ENCODE measurements around the gene DNAJC16. TPM values are rescaled to one million over a fixed set of nuclear protein-coding genes. Genes with fewer than 3 reads are reported as not detected.
A peak's percentile ranks its signal among the peaks of the same experiment; 100 is the strongest.

The DNAJC16 gene
- total and polyA plus RNA-seq, 9 of the 15 experiments (the other 6 are each of a cell fraction or from before 2014, with no cell fraction given): 6.9 to 16.8 (median 12.8) TPM

GRCh38 chr1:15524021-15524282 lies 2.7 kb upstream of the DNAJC16 start, which contains the start of gene CASP9 (continued):
- TF ChIP-seq, protein P1, sequence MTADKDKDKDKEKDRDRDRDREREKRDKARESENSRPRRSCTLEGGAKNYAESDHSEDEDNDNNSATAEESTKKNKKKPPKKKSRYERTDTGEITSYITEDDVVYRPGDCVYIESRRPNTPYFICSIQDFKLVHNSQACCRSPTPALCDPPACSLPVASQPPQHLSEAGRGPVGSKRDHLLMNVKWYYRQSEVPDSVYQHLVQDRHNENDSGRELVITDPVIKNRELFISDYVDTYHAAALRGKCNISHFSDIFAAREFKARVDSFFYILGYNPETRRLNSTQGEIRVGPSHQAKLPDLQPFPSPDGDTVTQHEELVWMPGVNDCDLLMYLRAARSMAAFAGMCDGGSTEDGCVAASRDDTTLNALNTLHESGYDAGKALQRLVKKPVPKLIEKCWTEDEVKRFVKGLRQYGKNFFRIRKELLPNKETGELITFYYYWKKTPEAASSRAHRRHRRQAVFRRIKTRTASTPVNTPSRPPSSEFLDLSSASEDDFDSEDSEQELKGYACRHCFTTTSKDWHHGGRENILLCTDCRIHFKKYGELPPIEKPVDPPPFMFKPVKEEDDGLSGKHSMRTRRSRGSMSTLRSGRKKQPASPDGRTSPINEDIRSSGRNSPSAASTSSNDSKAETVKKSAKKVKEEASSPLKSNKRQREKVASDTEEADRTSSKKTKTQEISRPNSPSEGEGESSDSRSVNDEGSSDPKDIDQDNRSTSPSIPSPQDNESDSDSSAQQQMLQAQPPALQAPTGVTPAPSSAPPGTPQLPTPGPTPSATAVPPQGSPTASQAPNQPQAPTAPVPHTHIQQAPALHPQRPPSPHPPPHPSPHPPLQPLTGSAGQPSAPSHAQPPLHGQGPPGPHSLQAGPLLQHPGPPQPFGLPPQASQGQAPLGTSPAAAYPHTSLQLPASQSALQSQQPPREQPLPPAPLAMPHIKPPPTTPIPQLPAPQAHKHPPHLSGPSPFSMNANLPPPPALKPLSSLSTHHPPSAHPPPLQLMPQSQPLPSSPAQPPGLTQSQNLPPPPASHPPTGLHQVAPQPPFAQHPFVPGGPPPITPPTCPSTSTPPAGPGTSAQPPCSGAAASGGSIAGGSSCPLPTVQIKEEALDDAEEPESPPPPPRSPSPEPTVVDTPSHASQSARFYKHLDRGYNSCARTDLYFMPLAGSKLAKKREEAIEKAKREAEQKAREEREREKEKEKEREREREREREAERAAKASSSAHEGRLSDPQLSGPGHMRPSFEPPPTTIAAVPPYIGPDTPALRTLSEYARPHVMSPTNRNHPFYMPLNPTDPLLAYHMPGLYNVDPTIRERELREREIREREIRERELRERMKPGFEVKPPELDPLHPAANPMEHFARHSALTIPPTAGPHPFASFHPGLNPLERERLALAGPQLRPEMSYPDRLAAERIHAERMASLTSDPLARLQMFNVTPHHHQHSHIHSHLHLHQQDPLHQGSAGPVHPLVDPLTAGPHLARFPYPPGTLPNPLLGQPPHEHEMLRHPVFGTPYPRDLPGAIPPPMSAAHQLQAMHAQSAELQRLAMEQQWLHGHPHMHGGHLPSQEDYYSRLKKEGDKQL (CRISPR knock-in tag; IDR thresholded peaks at IDR 0.05; ENCODE audit: borderline replicate concordance): no peak
- TF ChIP-seq EWSR1 (IDR thresholded peaks at IDR 0.05; ENCODE audit: borderline replicate concordance, low read depth, partially characterized antibody) (no peak), ELF2 (CRISPR knock-in tag; IDR thresholded peaks at IDR 0.05) (no peak), HDAC1 (IDR thresholded peaks at IDR 0.05) (peak in 1 of 2 experiments; percentile 58; a peak in 2 of 4 replicates), PHB2 (IDR thresholded peaks at IDR 0.05; ENCODE audit: low read depth) (no peak), BACH1 (tag; IDR thresholded peaks at IDR 0.05) (no peak), ZNF583 (CRISPR knock-in tag; IDR thresholded peaks at IDR 0.05) (no peak), ZNF668 (CRISPR knock-in tag; IDR thresholded peaks at IDR 0.05) (no peak), HDAC6 (IDR thresholded peaks at IDR 0.05; ENCODE audit: low read depth, low read length) (no peak), GTF3C2 (IDR thresholded peaks at IDR 0.05; ENCODE audit: borderline replicate concordance, extremely low read depth, insufficient read length) (no peak), SMARCA4 (IDR thresholded peaks at IDR 0.05) (no peak), VEZF1 (CRISPR knock-in tag; IDR thresholded peaks at IDR 0.05) (no peak)
- TF ChIP-seq, protein P2, sequence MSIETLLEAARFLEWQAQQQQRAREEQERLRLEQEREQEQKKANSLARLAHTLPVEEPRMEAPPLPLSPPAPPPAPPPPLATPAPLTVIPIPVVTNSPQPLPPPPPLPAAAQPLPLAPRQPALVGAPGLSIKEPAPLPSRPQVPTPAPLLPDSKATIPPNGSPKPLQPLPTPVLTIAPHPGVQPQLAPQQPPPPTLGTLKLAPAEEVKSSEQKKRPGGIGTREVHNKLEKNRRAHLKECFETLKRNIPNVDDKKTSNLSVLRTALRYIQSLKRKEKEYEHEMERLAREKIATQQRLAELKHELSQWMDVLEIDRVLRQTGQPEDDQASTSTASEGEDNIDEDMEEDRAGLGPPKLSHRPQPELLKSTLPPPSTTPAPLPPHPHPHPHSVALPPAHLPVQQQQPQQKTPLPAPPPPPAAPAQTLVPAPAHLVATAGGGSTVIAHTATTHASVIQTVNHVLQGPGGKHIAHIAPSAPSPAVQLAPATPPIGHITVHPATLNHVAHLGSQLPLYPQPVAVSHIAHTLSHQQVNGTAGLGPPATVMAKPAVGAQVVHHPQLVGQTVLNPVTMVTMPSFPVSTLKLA (conservative IDR thresholded peaks at IDR 0.05): peak in 1 of 2 experiments; percentile 53; a peak in 2 of 4 replicates

Data from K562 (cell line).